ENCODE data around the gene AOPEP. TPM values are rescaled to one million over a fixed set of nuclear protein-coding genes. Genes with fewer than 3 reads are reported as not detected.

The AOPEP gene
- total RNA-seq, 1 experiment from 2014 or later: 15.0 TPM

DNA sequence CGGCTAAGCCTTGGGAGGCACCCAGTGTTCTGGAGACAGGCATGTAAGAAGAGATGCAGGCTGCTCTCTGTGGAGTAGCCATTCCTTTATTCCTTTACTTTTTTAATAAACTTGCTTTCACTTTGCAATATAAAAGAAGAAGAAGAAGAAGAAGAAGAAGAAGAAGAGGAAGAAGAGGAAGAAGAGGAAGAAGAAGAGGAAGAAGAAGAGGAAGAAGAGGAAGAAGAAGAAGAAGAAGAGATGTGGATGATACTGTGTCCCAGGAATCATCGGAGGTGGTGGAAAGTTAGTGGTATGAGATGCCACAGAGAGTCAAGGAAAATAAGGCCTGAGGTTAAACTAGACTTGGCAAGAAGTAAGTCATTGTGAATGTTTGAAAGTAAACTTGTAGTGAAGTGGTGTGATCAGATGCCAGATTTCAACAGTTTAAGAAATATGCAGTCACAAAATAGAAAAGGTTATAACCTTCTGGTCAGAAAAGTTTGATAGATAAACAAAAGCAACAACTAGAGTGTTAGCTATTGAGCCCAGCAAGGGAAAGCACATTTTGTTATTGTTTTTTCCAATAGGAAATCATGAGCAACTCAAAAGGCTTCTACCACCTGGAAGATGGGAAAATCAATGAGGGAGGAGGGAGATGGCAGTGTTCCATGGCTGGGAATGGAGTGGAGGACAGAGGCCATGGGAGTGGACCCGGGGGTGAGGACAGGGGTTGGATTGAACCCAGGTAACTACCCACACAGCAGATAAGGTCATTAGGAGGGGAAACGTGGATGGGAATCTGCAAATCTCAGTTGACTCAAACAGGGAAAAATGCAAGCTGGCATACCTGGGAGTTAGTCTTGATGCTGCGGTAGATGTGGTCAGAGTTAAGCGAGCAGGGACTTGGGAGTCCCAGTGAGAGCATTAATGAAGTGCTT lies 16.8 kb downstream of the AOPEP start:
- H3K4me3 Mint-ChIP-seq: no peak overlapping the region

More for the DNA sequence above, 16.8 kb downstream of the AOPEP start:
- H3K27ac ChIP-seq (ENCODE audit: insufficient read length, low read depth, low read length): no peak overlapping the region
- no CpG with 5 or more reads among the region's 6 CpGs for WGBS (ENCODE audit: extremely low coverage, insufficient read length, low lambda C conversion rate)
- no peaks in the 10 kb centered on the region for H3K4me1 ChIP-seq (ENCODE audit: insufficient read depth, low read length)
- no peak overlapping the region for H3T11ph ChIP-seq (ENCODE audit: low read length)
- TF ChIP-seq CTCF (conservative IDR thresholded peaks at IDR 0.05): no peak
- no peak overlapping the region for H3K9ac ChIP-seq (ENCODE audit: extremely low read depth, insufficient read length, low read length)
- H2BK12ac ChIP-seq (ENCODE audit: insufficient read length, low read depth, low read length): no peak overlapping the region
- peaks cover 0 to 5% (median 0%) of the 10 kb centered on the region in 3 experiments; a peak in 3 of 7 replicates for H3K36me3 Mint-ChIP-seq (ENCODE audit: insufficient read depth in 1 of 3, low read depth in 3 of 3)
- H3K4me1 Mint-ChIP-seq: no peaks in the 10 kb centered on the region
- no peak overlapping the region for H2AFZ ChIP-seq (ENCODE audit: low read length)
- H3K23me2 ChIP-seq (ENCODE audit: insufficient read length, low read depth, low read length, poor library complexity, severe bottlenecking): no peaks in the 10 kb centered on the region
- no peaks in the 10 kb centered on the region for H4K20me1 ChIP-seq (ENCODE audit: control insufficient read depth, insufficient read depth, insufficient read length)
- no peak overlapping the region for H3K18ac ChIP-seq (ENCODE audit: insufficient read length, low read depth, low read length)
- H3K27ac Mint-ChIP-seq: peak overlapping the region in 1 of 3 experiments; percentile 7; a peak in 2 of 7 replicates
- H3K27me3 Mint-ChIP-seq (ENCODE audit: low read depth): no peaks in the 10 kb centered on the region
- no peak overlapping the region for H3K23ac ChIP-seq (ENCODE audit: insufficient read length, low read depth, low read length)
- H2AK5ac ChIP-seq (ENCODE audit: insufficient read length, low read length): no peak overlapping the region
- no peak overlapping the region for H2BK120ac ChIP-seq (ENCODE audit: low read depth, low read length, poor library complexity, severe bottlenecking)
- H3K27me3 ChIP-seq (ENCODE audit: insufficient read depth, low read length): no peaks in the 10 kb centered on the region
- H2BK15ac ChIP-seq (ENCODE audit: low read depth, low read length): no peak overlapping the region
- DNase-seq: no peak
- no peak overlapping the region for H3K4me2 ChIP-seq (ENCODE audit: insufficient read depth, insufficient read length, low read length)
- no peaks in the 10 kb centered on the region for H3K79me2 ChIP-seq (ENCODE audit: insufficient read depth, low read length)
- H3K14ac ChIP-seq (ENCODE audit: insufficient read depth, low read length): no peak overlapping the region
- H3K9me3 Mint-ChIP-seq: no peaks in the 10 kb centered on the region
- no peak overlapping the region for H4K5ac ChIP-seq (ENCODE audit: insufficient read length, low read depth, low read length)
- H3K56ac ChIP-seq (ENCODE audit: insufficient read length, low read depth, low read length): no peak overlapping the region
- no peak overlapping the region for H2BK5ac ChIP-seq (ENCODE audit: insufficient read length, low read length)
- H3K79me1 ChIP-seq (ENCODE audit: insufficient read depth, low read depth, low read length, poor library complexity, severe bottlenecking): peaks cover 4% of the 10 kb centered on the region
- no peak overlapping the region for H3K4ac ChIP-seq (ENCODE audit: low read depth, low read length)
- no peak overlapping the region for H2BK20ac ChIP-seq (ENCODE audit: low read depth, low read length, poor library complexity, severe bottlenecking)
- H4K8ac ChIP-seq (replicated peaks; ENCODE audit: insufficient read length, low read depth, low read length): no peak overlapping the region
- no peak overlapping the region for H4K91ac ChIP-seq (ENCODE audit: insufficient read length, low read depth, low read length)
- H3K9me3 ChIP-seq (ENCODE audit: control insufficient read depth, low read depth, low read length): no peaks in the 10 kb centered on the region
